Activated T-cell treated with anti-CD3 and anti-CD28 coated beads, Interleukin-2, amount 50 U/mL, for 48 hours (primary cell): Measurements from ENCODE around the gene FA2H.
"Not testable (repeated sequence)": the region's sequence is repeated elsewhere in the genome, so short reads cannot be mapped to it uniquely, and the experiment has no call there.

Experiments
- DNase-seq, 2 experiments: peaks; one replicate each; pipeline ENCODE4 v3.0.0-alpha.2; 2020

FA2H gene

DNA sequence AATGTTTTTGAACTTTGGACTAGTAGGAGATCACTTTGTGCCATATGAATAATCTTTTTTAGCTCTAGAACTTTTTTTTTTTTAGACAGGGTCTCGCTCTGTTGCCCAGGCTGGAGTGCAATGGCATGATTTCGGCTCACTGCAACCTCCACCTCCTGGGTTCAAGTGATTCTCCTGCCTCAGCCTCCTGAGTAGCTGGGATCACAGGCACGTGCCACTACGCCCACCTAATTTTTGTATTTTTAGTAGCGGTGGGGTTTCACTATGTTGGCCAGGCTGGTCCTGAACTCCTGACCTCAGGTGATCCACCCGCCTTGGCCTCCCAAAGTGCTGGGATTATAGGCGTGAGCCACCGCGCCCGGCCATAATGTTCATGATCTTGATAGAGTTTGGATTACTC is 105.7 kb downstream of the FA2H start:
- not testable (repeated sequence) for DNase-seq

DNA sequence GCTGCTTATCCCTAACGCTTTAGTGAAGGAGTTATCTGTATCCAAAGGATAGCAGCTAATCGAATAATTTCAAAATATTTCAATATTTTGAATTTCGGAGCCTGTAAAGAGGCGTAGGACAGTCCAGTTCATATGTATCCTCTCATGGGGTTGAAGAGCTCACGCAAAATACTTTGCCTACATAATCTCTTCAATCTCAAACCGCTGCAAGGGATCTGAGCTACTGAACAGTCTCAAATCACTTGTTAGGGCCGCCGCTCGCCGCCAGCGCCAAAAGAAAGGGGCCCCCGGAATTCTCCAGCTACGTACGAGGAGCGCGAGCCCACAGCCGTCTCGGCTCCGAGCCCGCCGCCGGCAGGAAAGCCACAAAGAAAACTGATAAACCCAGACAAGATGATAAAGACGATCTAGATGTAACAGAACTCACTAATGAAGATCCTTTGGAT is 107.3 kb downstream of the FA2H start:
- DNase-seq, result peak; percentile 67 to 68

DNA sequence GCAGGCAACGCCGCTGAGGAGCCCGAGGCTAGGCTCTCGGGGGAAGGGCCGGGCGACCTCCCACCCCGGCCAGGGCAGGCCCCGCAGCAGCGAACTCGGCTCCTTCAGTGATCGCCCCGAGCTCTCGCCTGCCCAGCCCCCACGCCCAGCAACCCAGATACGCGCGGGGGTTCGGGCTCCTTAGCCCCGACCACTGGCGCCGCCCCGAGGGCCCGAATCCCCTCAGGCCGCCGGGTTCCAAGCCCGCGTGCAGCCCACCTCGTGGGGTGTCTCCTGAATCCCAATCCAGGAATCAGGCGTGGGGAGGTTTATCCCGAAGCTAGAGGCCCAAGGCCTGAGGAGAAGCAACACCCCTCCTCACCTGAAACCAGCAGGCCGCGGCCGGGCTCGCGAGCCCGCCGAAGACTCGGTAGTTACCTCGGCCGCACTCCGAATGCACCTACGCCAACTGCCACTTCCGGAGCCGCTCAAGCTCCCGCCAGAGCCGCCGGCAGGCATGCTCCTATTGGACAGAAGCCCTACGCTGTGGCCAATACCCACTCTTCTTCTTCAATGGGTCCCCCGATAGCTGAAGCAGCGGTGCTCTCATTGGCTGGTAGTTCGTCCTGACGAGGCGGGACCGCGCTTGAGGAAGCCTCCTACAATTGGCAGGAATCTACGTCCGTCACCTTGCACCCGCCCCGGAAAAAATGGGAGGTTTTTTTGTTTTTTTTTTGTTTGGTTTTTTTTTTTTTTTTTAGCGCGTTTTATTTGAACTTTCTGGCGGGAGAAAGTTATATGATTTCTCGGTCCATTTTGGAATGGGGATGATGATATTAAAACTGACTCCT is 108.0 kb downstream of the FA2H start, which contains the start of gene RFWD3:
TSS of gene RFWD3 (minus strand) at position 453 of the 830 bp plus-strand sequence. CDS start 5,428 bp downstream, outside the sequence.
- DNase-seq, result peak; percentile 95

DNA sequence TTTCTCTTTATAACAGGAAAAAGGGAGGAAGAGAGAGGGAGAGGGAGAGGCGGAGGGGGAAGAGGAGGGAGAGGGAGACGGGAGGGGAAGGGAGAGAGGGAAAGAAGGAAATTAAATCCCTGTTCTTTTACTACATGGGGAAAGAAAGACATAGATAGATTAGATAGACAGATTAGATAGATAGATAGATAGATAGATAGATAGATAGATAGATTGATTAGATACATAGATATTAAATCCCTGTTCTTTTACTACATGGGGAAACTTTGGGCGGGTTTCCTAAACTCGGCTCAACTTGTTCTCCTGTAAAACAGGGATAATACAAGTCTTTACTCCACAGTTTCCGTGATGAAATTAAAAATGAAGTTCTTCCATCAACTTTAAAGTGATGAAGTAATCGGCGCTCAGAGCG is 108.6 kb downstream of the FA2H start:
- no peak for DNase-seq
